Thyroid gland (tissue), 4 donors: ENCODE results near the gene SPOCK1. TPM values are rescaled to one million over a fixed set of nuclear protein-coding genes. Genes with fewer than 3 reads are reported as not detected.

Experiments used
- DNase-seq, 2 donors: peaks; one replicate each; pipeline ENCODE4 v3.0.0-alpha.2; 2019
- H3K27ac ChIP-seq, 3 donors: fragments of 200-600 bp; sonication (generic); 1 replicate in 2 of 3; 2 replicates in 1 of 3; pipeline ENCODE4 v1.5.1; 2016 to 2019; ENCODE audit warnings: mild to moderate bottlenecking in 1 of 3, moderate library complexity in 1 of 3
- H3K27me3 ChIP-seq: fragments of 200-600 bp; sonication (generic); one replicate; pipeline ENCODE4 v1.5.1; 2019
- H3K36me3 ChIP-seq, 2 donors: fragments of 200-600 bp; sonication (generic); one replicate each; pipeline ENCODE4 v1.5.1; 2016 to 2019
- H3K4me1 ChIP-seq, 2 donors: fragments of 200-600 bp; sonication (generic); one replicate each; pipeline ENCODE4 v1.5.1; 2017 to 2019
- H3K4me3 ChIP-seq, 3 donors: fragments of 200-600 bp; sonication (generic); replicated peaks in 1 of 3; 1 replicate in 2 of 3; 2 replicates in 1 of 3; pipeline ENCODE4 v1.5.1; 2016; ENCODE audit warnings: mild to moderate bottlenecking in 1 of 3
- H3K9me3 ChIP-seq: fragments of 200-600 bp; sonication (generic); one replicate; pipeline ENCODE4 v1.5.1; 2017
- POLR2A ChIP-seq, 2 donors: fragments of 450-650 bp; IDR thresholded peaks; one replicate each; pipeline ENCODE4 v1.6.1; 2017; ENCODE audit warnings: antibody characterized with exemption in 2 of 2, mild to moderate bottlenecking in 2 of 2, moderate library complexity in 1 of 2
- whole genome bisulfite sequencing, 2 donors: methylation state at CpG; one replicate each; pipeline ENCODE4 v1.1.5; 2017; 5-methylcytosine and 5-hydroxymethylcytosine counted together
- intact Hi-C: fragments of 100-400 bp; cut with DNase I; formaldehyde crosslinking; loops from one replicate; pipeline ENCODE4 v1.15.1; 2023
- total RNA-seq, 4 donors: library from RNA; depleted of rRNA; stranded (reverse); fragments of >200 nt; gene quantifications; one replicate each; pipeline ENCODE4 v1.2.3, GENCODE V29; 2016
- TF ChIP-seq, protein P1 (sequence below), 6 experiments: fragments of 200-600 bp in 3 of 6; fragments of 450-650 bp in 3 of 6; sonication (generic) in 3 of 6; IDR thresholded peaks; one replicate each; pipeline ENCODE4 v1.5.1; 2016 to 2019; ENCODE audit warnings: antibody characterized with exemption in 6 of 6, mild to moderate bottlenecking in 2 of 6, inconsistent platforms in 1 of 6, moderate library complexity in 1 of 6

The SPOCK1 gene
- total RNA-seq, 4 donors from 2014 or later, result 15.8 to 34.1 (median 27.5) TPM

DNA sequence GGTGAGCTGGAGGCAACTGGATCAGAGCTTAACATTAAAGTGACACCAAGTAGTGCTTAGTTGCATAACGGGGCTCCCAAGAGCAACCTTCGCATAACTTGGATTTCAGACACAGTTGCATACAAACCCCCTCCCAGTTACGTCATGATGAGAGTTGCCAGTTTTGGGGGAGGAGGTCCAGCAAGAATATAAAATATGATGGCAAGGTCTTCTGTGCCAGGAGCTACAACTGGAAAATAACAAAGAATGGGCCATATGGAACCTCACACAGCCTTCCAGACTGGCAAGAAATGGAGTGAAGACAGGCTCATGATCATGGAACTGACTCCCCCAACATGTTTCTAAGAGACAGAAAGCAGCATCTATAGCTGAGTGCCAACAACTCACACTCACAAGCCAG is 8.5 kb downstream of the SPOCK1 start:
- Histone ChIP-seq H3K27ac (no peak overlapping the region), H3K27me3 (no peaks in the 10 kb centered on the region), H3K9me3 (no peaks in the 10 kb centered on the region), H3K4me1 (no peaks in the 10 kb centered on the region), H3K4me3 (no peak overlapping the region), H3K36me3 (no peaks in the 10 kb centered on the region)
- TF ChIP-seq, protein P1, sequence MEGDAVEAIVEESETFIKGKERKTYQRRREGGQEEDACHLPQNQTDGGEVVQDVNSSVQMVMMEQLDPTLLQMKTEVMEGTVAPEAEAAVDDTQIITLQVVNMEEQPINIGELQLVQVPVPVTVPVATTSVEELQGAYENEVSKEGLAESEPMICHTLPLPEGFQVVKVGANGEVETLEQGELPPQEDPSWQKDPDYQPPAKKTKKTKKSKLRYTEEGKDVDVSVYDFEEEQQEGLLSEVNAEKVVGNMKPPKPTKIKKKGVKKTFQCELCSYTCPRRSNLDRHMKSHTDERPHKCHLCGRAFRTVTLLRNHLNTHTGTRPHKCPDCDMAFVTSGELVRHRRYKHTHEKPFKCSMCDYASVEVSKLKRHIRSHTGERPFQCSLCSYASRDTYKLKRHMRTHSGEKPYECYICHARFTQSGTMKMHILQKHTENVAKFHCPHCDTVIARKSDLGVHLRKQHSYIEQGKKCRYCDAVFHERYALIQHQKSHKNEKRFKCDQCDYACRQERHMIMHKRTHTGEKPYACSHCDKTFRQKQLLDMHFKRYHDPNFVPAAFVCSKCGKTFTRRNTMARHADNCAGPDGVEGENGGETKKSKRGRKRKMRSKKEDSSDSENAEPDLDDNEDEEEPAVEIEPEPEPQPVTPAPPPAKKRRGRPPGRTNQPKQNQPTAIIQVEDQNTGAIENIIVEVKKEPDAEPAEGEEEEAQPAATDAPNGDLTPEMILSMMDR (IDR thresholded peaks at IDR 0.05), result no peak
- no peak for TF ChIP-seq POLR2A (IDR thresholded peaks at IDR 0.05)
- 94 to 100% methylated on average over 3 of the region's 3 CpGs for WGBS, 2 donors
- intact Hi-C loops, result no loop called here
- no peak for DNase-seq

- Histone ChIP-seq H3K4me3 (no peak overlapping the region), H3K27me3 (no peaks in the 10 kb centered on the region), H3K36me3 (no peaks in the 10 kb centered on the region), H3K27ac (no peak overlapping the region), H3K9me3 (no peaks in the 10 kb centered on the region), H3K4me1 (no peaks in the 10 kb centered on the region)
- no peak for DNase-seq
- 95 to 97% methylated on average over 2 of the region's 2 CpGs for WGBS, 2 donors
- intact Hi-C loops, result no loop called here
- no peak for TF ChIP-seq POLR2A (IDR thresholded peaks at IDR 0.05)
- TF ChIP-seq, protein P1 (IDR thresholded peaks at IDR 0.05), result no peak
These were observed 10.2 kb downstream of the SPOCK1 start for GRCh38 chr5:137488974-137489373.

- WGBS, 2 donors, result 86 to 92% methylated on average over 10 of the region's 10 CpGs
- no peak for DNase-seq
- Histone ChIP-seq H3K9me3 (no peaks in the 10 kb centered on the region), H3K27me3 (no peaks in the 10 kb centered on the region), H3K36me3 (no peaks in the 10 kb centered on the region), H3K27ac (no peak overlapping the region), H3K4me3 (no peak overlapping the region), H3K4me1 (no peaks in the 10 kb centered on the region)
- intact Hi-C loops, result no loop called here
- no peak for TF ChIP-seq POLR2A (IDR thresholded peaks at IDR 0.05)
- TF ChIP-seq, protein P1 (IDR thresholded peaks at IDR 0.05), result no peak
These were observed 10.6 kb downstream of the SPOCK1 start for GRCh38 chr5:137488516-137488915.

DNA sequence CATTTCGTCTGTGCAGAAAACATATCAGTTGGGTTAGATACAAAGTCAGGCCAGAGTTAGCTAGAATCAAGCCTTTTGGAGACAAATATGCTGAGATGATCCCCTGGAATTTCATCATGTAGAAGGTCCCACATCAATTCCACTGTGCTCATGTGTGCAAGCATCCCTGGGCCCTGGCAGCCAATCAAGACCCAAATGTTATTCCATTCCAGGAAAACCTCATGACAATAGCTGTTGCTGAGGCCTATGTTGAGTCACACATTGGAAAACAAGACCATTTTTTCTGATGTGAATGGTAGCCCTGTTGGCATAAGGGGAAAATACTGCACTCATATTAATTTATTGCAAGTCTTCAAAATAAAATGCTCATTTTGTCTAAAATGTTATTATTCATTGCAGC is 11.5 kb downstream of the SPOCK1 start:
- Histone ChIP-seq H3K27ac (no peak overlapping the region), H3K9me3 (no peaks in the 10 kb centered on the region), H3K4me1 (no peaks in the 10 kb centered on the region), H3K36me3 (no peaks in the 10 kb centered on the region), H3K27me3 (no peaks in the 10 kb centered on the region), H3K4me3 (no peak overlapping the region)
- intact Hi-C loops, result no loop called here
- TF ChIP-seq, protein P1 (IDR thresholded peaks at IDR 0.05), result no peak
- TF ChIP-seq POLR2A (IDR thresholded peaks at IDR 0.05), result no peak
- DNase-seq, result no peak
- 90 to 94% methylated on average over 1 of the region's 1 CpG for WGBS, 2 donors

DNA sequence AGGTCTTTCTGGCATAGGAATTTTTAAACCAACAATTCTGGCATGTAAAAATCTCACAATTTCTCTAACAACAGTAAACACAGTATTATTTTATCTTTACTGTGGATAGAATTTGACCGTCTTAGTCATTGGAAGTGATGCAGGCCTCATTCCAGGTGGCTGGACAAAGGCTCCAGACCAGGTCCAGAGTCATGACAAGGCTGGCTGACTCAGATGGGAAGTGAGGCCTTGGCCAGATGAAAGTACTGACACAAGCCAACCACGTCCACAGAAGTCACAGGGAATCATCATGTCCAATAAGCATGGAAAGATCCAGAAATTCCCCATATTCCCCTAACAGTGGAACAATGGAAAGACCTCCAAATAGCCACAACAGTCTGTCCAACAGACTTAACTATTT is 12.4 kb downstream of the SPOCK1 start:
- H3K27me3 ChIP-seq, result no peaks in the 10 kb centered on the region
- no peaks in the 10 kb centered on the region for H3K9me3 ChIP-seq
- H3K4me1 ChIP-seq, result no peaks in the 10 kb centered on the region
- no peaks in the 10 kb centered on the region for H3K36me3 ChIP-seq
- H3K27ac ChIP-seq, result no peak overlapping the region
- WGBS, 2 donors, result 76 to 98% methylated on average over 2 of the region's 2 CpGs
- DNase-seq, result no peak
- no peak for TF ChIP-seq POLR2A (IDR thresholded peaks at IDR 0.05)
- TF ChIP-seq, protein P1 (IDR thresholded peaks at IDR 0.05), result no peak
- H3K4me3 ChIP-seq, result no peak overlapping the region
- intact Hi-C loops, result no loop called here
